ENCODE measurements around the gene AKR1C1.

DNA sequence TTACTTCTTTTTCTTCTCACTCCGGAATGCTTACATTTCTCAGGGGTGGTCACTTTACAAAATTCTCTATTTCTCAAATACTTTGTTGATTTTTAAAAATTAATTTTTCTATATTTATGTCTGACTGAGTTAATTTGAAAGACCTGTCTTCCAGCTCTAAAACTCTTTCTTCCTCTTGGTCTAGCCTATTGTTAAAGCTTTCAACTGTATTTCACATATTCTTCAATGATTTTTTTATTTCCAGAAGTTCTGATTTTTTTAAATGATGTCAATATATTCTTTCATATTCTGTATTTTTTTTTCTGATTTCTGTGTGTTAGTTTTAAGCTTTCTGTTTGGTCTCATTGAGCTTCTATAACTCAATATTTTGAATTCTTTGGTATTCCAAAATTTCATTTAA, 67.8 kb downstream of the AKR1C1 start:
- no peak for TF ChIP-seq CEBPB (IDR thresholded peaks at IDR 0.05; ENCODE audit: low read depth, low read length)
- TF ChIP-seq, protein P1, sequence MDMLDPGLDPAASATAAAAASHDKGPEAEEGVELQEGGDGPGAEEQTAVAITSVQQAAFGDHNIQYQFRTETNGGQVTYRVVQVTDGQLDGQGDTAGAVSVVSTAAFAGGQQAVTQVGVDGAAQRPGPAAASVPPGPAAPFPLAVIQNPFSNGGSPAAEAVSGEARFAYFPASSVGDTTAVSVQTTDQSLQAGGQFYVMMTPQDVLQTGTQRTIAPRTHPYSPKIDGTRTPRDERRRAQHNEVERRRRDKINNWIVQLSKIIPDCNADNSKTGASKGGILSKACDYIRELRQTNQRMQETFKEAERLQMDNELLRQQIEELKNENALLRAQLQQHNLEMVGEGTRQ (IDR thresholded peaks at IDR 0.05; ENCODE audit: low read depth, low read length), result no peak
- no peak for TF ChIP-seq POLR2A (IDR thresholded peaks at IDR 0.05; ENCODE audit: low read depth, low read length)
- no peak for TF ChIP-seq RAD21 (IDR thresholded peaks at IDR 0.05; ENCODE audit: low read length)

Measured in IMR-90 (cell line).